Activated naive CD4-positive, alpha-beta T cell treated with anti-CD3 and anti-CD28 coated beads for 36 hours (primary cell): ENCODE measurements around the gene CRTC2. TPM values are rescaled to one million over a fixed set of nuclear protein-coding genes. Genes with fewer than 3 reads are reported as not detected.

Experiments used
- CTCF ChIA-PET: fragments of 350-600 bp; sonication (Branson Sonifier 250); formaldehyde crosslinking; loops from one replicate; lab custom pipeline; 2021; ENCODE audit warnings: antibody characterized with exemption; lab: Charles Lee
- DNase-seq: peaks from one replicate; pipeline ENCODE4 v3.0.0-alpha.2; 2020
- H3K27ac Mint-ChIP-seq: one replicate; pipeline ENCODE4 v1.8.0; 2021; ENCODE audit warnings: mild to moderate bottlenecking, mixed read lengths
- H3K27me3 Mint-ChIP-seq: one replicate; pipeline ENCODE4 v1.8.0; 2021; ENCODE audit warnings: low read depth, mixed read lengths
- H3K36me3 Mint-ChIP-seq: one replicate; pipeline ENCODE4 v1.8.0; 2021; ENCODE audit warnings: low read depth, mixed read lengths
- H3K4me1 Mint-ChIP-seq: one replicate; pipeline ENCODE4 v1.8.0; 2021; ENCODE audit warnings: low read depth, mixed read lengths
- H3K4me3 Mint-ChIP-seq: one replicate; pipeline ENCODE4 v1.8.0; 2021; ENCODE audit warnings: mild to moderate bottlenecking, moderate library complexity, mixed read lengths
- H3K9me3 Mint-ChIP-seq: one replicate; pipeline ENCODE4 v1.8.0; 2021; ENCODE audit warnings: mixed read lengths
- intact Hi-C: fragments of 100-400 bp; cut with micrococcal nuclease; formaldehyde crosslinking; loops from one replicate; pipeline ENCODE4 v1.15.1; 2023
- total RNA-seq, 2 experiments: library from RNA; stranded (reverse); gene quantifications; one replicate each; pipeline ENCODE4 v1.2.3, GENCODE V29; 2021

Gene CRTC2
- total RNA-seq, 2 experiments from 2014 or later: 72.6 to 83.0 TPM

GRCh38 chr1:153973071-153973470 lies 14.7 kb upstream of the CRTC2 start:
- no peaks in the 10 kb centered on the region for H3K9me3 Mint-ChIP-seq
- H3K27ac Mint-ChIP-seq: no peak overlapping the region
- CTCF ChIA-PET: interaction anchor here (1.5 kb wide), 1 partner anchor 14 kb away, joined by 6 read pairs; the partner anchor contains the start of gene RAB13
- H3K36me3 Mint-ChIP-seq: peaks cover 36% of the 10 kb centered on the region
- H3K27me3 Mint-ChIP-seq: no peaks in the 10 kb centered on the region
- DNase-seq: no peak
- no peak overlapping the region for H3K4me3 Mint-ChIP-seq
- intact Hi-C loops: no loop called here
- peaks cover 40% of the 10 kb centered on the region for H3K4me1 Mint-ChIP-seq

DNA sequence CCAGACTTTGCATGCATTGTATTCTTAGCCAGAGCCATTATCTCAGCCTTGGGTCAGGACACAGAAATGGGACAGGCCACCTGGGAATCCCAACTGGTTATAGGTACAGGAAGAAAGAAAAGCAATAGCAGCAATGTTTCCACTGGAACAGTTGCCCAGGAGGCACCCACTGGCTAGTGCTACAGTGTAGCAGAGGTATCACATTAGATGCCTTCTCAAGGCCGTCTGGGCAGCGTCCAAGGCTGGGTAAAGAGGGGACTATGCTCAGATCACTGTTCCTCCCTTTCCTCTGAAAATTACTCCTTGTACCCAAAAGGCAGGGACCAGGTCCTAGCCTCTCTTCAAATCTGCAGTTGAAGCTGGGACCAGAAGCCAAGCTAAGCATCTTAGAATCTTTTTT lies 11.9 kb upstream of the CRTC2 start:
- intact Hi-C loops: no loop called here

DNA sequence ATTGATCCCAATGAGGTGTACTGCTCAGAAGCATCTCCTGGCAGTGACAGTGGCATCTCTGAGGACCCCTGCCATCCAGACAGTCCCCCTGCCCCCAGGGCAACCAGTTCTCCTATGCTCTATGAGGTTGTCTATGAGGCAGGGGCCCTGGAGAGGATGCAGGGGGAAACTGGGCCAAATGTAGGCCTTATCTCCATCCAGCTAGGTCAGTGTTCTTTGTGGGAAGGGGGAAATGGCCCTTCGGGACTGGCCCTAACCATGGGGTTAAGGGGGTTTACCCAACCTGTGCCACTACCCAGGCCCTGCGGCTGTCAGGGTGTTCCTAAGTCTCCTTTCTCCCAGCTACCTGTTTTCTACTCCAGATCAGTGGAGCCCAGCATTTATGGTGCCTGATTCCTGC lies 10.6 kb upstream of the CRTC2 start:
- no peak for DNase-seq
- CTCF ChIA-PET: interaction anchor here (5.8 kb wide), 1 partner anchor 17 kb away, joined by 32 read pairs; the partner anchor contains the start of gene RAB13
- H3K4me1 Mint-ChIP-seq: peaks cover 43% of the 10 kb centered on the region
- no peak overlapping the region for H3K4me3 Mint-ChIP-seq
- no peak overlapping the region for H3K27ac Mint-ChIP-seq
- H3K27me3 Mint-ChIP-seq: no peaks in the 10 kb centered on the region
- intact Hi-C loops: loop anchor here (10.0 kb wide), 2 partner anchors 434 to 1036 kb away; partner anchors contain the start of genes S100A6 and ZBTB7B
- H3K36me3 Mint-ChIP-seq: peaks cover 18% of the 10 kb centered on the region
- no peaks in the 10 kb centered on the region for H3K9me3 Mint-ChIP-seq

More for the DNA sequence above, 11.9 kb upstream of the CRTC2 start:
- Mint-ChIP-seq H3K9me3 (no peaks in the 10 kb centered on the region), H3K27ac (no peak overlapping the region), H3K27me3 (no peaks in the 10 kb centered on the region), H3K36me3 (peaks cover 27% of the 10 kb centered on the region), H3K4me1 (peaks cover 47% of the 10 kb centered on the region), H3K4me3 (no peak overlapping the region)
- DNase-seq: no peak
- CTCF ChIA-PET: interaction anchor here (0.7 to 1.2 kb wide), 2 partner anchors 8 to 53 kb away, joined by 3 read pairs; no protein-coding TSS in a partner anchor

DNA sequence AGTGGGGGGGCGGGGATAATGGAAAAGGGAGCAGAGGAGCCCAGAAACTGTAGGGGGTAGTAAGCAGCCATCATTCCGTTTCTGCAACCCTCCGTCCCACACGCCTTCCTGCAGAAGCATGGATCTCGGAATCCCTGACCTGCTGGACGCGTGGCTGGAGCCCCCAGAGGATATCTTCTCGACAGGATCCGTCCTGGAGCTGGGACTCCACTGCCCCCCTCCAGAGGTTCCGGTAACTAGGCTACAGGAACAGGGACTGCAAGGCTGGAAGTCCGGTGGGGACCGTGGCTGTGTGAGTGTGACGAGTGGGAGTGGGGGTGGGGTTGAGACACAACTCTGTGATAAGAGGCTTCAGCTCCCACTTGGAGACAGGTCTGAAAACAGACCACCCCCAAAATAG lies 10.0 kb upstream of the CRTC2 start:
- peaks cover 13% of the 10 kb centered on the region for H3K36me3 Mint-ChIP-seq
- peak overlapping the region; percentile 85 for H3K4me3 Mint-ChIP-seq
- H3K4me1 Mint-ChIP-seq: peaks cover 42% of the 10 kb centered on the region
- DNase-seq: no peak
- intact Hi-C loops: loop anchor here (10.0 kb wide), 2 partner anchors 434 to 1036 kb away; partner anchors contain the start of genes S100A6 and ZBTB7B
- H3K27ac Mint-ChIP-seq: no peak overlapping the region
- CTCF ChIA-PET: interaction anchor here (1.9 to 5.8 kb wide), 3 partner anchors 9 to 18 kb away, joined by 8 to 32 read pairs (median 16); partner anchors contain the start of genes JTB and RAB13
- H3K9me3 Mint-ChIP-seq: no peaks in the 10 kb centered on the region
- H3K27me3 Mint-ChIP-seq: no peaks in the 10 kb centered on the region

GRCh38 chr1:153968000-153968363 lies 9.6 kb upstream of the CRTC2 start:
- intact Hi-C loops: loop anchor here (1.0 to 10.0 kb wide), 8 partner anchors 9 to 1037 kb away; partner anchors contain the start of genes CRTC2, JTB, RPS27 and S100A6
- peak overlapping the region; percentile 94 for H3K27ac Mint-ChIP-seq
- peak overlapping the region; percentile 85 for H3K4me3 Mint-ChIP-seq
- peaks cover 39% of the 10 kb centered on the region for H3K4me1 Mint-ChIP-seq
- no peaks in the 10 kb centered on the region for H3K9me3 Mint-ChIP-seq
- CTCF ChIA-PET: interaction anchor here (1.1 to 5.8 kb wide), 5 partner anchors 9 to 178 kb away, joined by 3 to 32 read pairs (median 8); partner anchors contain the start of genes JTB and RAB13
- H3K27me3 Mint-ChIP-seq: no peaks in the 10 kb centered on the region
- no peak for DNase-seq
- H3K36me3 Mint-ChIP-seq: peaks cover 10% of the 10 kb centered on the region

DNA sequence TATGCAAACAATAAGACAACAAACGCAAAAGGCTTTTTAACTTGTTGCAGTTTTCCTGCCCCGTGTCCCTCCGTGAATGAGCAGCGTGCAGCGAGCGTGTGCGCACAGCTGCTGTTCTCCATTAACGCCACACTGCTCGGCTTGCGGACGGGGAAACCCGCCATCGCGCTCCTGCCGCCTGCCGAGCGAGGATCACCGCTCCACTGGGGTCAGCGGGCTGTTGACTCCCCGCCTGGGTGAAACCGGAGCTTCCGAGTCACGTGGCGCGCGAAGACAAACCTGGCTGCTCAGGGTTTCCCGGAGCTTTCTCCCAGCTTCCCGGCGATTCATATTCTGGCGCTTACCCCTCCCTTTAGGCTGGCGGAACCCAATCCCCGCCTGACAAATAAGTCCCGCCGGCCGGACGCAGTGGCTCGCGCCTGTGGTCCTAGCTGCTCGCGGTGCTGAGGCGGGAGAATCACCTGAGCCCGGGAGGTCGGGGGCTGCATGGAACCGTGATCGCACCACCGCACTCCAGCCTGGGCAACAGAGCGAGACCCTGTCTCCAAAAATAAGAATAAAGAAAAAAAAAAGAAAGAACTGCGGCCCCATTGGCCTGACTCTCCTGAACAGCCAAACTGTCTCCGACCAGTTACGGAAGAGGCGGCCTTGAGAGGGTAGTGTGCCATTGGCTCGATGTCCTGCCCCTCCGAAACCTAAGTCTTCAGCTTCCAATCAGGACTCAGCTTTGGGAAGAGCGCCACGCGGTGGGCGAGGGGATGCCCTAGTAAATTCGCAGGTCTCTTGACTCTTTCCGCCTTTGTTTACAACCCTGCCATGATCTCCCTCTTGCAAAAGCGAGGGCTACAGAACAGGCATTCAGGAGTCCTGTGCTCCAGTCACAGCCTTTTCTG lies 8.9 kb upstream of the CRTC2 start, which contains the start of gene CREB3L4:
Gene CREB3L4 (plus strand): TSS at position 796 of the 893 bp plus-strand sequence. CDS start 624 bp downstream, outside the sequence.
- H3K4me1 Mint-ChIP-seq: peaks cover 42% of the 10 kb centered on the region
- intact Hi-C loops: loop anchor here (1.0 to 10.0 kb wide), 8 partner anchors 9 to 1037 kb away; partner anchors contain the start of genes CRTC2, JTB, RPS27 and S100A6
- H3K9me3 Mint-ChIP-seq: no peaks in the 10 kb centered on the region
- DNase-seq: peak; percentile 90
- CTCF ChIA-PET: interaction anchor here (0.6 to 5.8 kb wide), 9 partner anchors 10 to 177 kb away, joined by 3 to 32 read pairs (median 5); partner anchors contain the start of genes JTB and RAB13
- peak within 1 kb of the TSS; percentile 85 for H3K4me3 Mint-ChIP-seq
- H3K27me3 Mint-ChIP-seq: no peaks in the 10 kb centered on the region
- H3K27ac Mint-ChIP-seq: peak within 1 kb of the TSS; percentile 94
- peaks cover 13% of the 10 kb centered on the region for H3K36me3 Mint-ChIP-seq

DNA sequence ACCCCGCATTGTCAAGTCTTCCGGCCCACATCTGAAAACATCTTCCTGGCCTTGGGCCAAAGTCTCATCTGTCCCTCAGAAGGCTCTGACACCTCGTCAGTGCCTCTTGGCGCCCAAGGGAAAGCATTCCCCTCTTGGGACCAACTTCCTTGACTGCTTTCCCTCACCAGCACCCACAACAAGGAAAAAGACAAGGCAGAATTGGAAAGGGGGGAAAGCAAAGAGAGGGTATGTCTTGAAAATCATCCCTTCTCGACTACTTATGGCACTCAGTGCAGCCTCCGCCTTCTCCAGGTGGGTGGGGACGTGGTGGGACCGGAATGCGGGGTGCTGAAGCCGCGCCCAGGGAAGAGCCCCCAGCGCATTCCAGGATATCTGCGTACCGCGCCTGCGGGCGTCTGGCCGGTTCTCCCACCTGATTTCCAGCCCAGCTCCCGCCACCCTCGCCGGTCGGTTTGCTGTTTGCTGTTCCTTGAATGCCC lies 5.5 kb upstream of the CRTC2 start:
- peaks cover 49% of the 10 kb centered on the region for H3K4me1 Mint-ChIP-seq
- CTCF ChIA-PET: interaction anchor here (0.6 to 5.8 kb wide), 7 partner anchors 14 to 230 kb away, joined by 3 to 32 read pairs (median 5); partner anchors contain the start of genes DENND4B, JTB and RAB13
- H3K4me3 Mint-ChIP-seq: peak overlapping the region; percentile 82
- no peak for DNase-seq
- H3K36me3 Mint-ChIP-seq: peaks cover 15% of the 10 kb centered on the region
- peak overlapping the region; percentile 88 for H3K27ac Mint-ChIP-seq
- intact Hi-C loops: loop anchor here (1.0 to 10.0 kb wide), 7 partner anchors 13 to 1041 kb away; partner anchors contain the start of genes ILF2, JTB, RPS27 and S100A6
- H3K9me3 Mint-ChIP-seq: no peaks in the 10 kb centered on the region
- H3K27me3 Mint-ChIP-seq: no peaks in the 10 kb centered on the region

- intact Hi-C loops: loop anchor here (1.0 to 10.0 kb wide), 7 partner anchors 14 to 1042 kb away; partner anchors contain the start of genes ILF2, JTB, RPS27 and S100A6
- DNase-seq: peak; percentile 99
- Mint-ChIP-seq H3K4me1 (peaks cover 51% of the 10 kb centered on the region), H3K4me3 (peak within 1 kb of the TSS; percentile 82), H3K9me3 (no peaks in the 10 kb centered on the region), H3K27me3 (no peaks in the 10 kb centered on the region), H3K27ac (peak within 1 kb of the TSS; percentile 88), H3K36me3 (peaks cover 15% of the 10 kb centered on the region)
- CTCF ChIA-PET: interaction anchor here (0.8 to 2.6 kb wide), 7 partner anchors 15 to 146 kb away, joined by 3 to 12 read pairs (median 5); partner anchors contain the start of genes DENND4B, JTB and RAB13
Observed at GRCh38 chr1:153963030-153963849, 4.8 kb upstream of the CRTC2 start, which contains the start of gene SLC39A1. SLC39A1 (minus strand) TSS chr1:153963537; CDS start chr1:153962715, 822 bp downstream.

- no peaks in the 10 kb centered on the region for H3K9me3 Mint-ChIP-seq
- H3K27me3 Mint-ChIP-seq: no peaks in the 10 kb centered on the region
- peak overlapping the region; percentile 88 for H3K27ac Mint-ChIP-seq
- intact Hi-C loops: loop anchor here (1.0 to 10.0 kb wide), 7 partner anchors 14 to 1042 kb away; partner anchors contain the start of genes ILF2, JTB, RPS27 and S100A6
- peaks cover 44% of the 10 kb centered on the region for H3K4me1 Mint-ChIP-seq
- peak overlapping the region; percentile 82 for H3K4me3 Mint-ChIP-seq
- peaks cover 15% of the 10 kb centered on the region for H3K36me3 Mint-ChIP-seq
- CTCF ChIA-PET: interaction anchor here (0.6 to 2.6 kb wide), 7 partner anchors 8 to 373 kb away, joined by 3 to 12 read pairs (median 4); partner anchors contain the start of genes DENND4B, JTB and RAB13
- peak; percentile 46 for DNase-seq
Observed at GRCh38 chr1:153962088-153963029, 3.9 kb upstream of the CRTC2 start.

DNA sequence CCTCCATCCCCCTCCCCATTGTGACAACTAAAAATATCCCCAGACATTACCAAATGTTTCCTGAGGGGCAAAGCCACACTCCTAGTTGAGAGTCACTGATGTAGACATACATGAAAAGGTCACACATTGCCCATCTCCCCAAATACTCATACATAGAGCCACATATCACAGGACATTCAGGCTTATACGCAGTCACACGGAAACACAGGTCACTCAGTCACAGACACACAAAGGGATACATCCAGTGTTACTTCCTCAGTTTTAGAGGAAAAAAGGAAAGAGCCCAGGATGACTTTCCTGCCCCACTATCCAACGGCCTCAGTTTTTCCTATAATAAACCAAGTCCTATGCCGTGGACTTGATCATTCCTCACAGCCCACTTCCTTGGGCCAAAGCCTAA lies 3.0 kb upstream of the CRTC2 start:
- H3K27me3 Mint-ChIP-seq: no peaks in the 10 kb centered on the region
- intact Hi-C loops: loop anchor here (5.0 to 10.0 kb wide), 3 partner anchors 289 to 1043 kb away; partner anchors contain the start of genes ILF2, S100A6 and ZBTB7B
- peaks cover 9% of the 10 kb centered on the region for H3K36me3 Mint-ChIP-seq
- H3K27ac Mint-ChIP-seq: peak overlapping the region; percentile 48
- H3K4me1 Mint-ChIP-seq: peaks cover 45% of the 10 kb centered on the region
- CTCF ChIA-PET: interaction anchor here (0.9 kb wide), 1 partner anchor 9 kb away, joined by 3 read pairs; no protein-coding TSS in a partner anchor
- no peaks in the 10 kb centered on the region for H3K9me3 Mint-ChIP-seq
- peak overlapping the region; percentile 82 for H3K4me3 Mint-ChIP-seq
- DNase-seq: no peak
